CD4-positive, alpha-beta memory T cell (primary cell): ENCODE measurements around the gene CCDC197. TPM values are rescaled to one million over a fixed set of nuclear protein-coding genes. Genes with fewer than 3 reads are reported as not detected.
A peak's percentile ranks its signal among the peaks of the same experiment; 100 is the strongest.

Experiments used
- CTCF ChIA-PET: fragments of 350-600 bp; sonication (Branson Sonifier 250); formaldehyde crosslinking; loops from one replicate; lab custom pipeline; 2021; ENCODE audit warnings: inconsistent platforms; ENCODE audit not compliant: partially characterized antibody; lab: Charles Lee
- POLR2A ChIA-PET: fragments of 350-600 bp; sonication (Branson Sonifier 250); formaldehyde crosslinking; loops from one replicate; lab custom pipeline; 2021; ENCODE audit not compliant: partially characterized antibody; lab: Charles Lee
- DNase-seq, 5 donors: peaks; one replicate each; pipeline versions ENCODE4 v3.0.0 to v3.0.0-alpha.2; 2020 to 2022; ENCODE audit warnings: mixed read lengths in 1 of 5
- H3K27ac ChIP-seq: one replicate; pipeline ENCODE4 v1.7.0; 2013; ENCODE audit warnings: low read depth, low read length
- H3K27me3 ChIP-seq: 2 replicates; pipeline ENCODE4 v1.7.0; 2013; ENCODE audit warnings: mild to moderate bottlenecking, low read length, moderate library complexity; ENCODE audit not compliant: insufficient read depth
- H3K36me3 ChIP-seq: 2 replicates; pipeline ENCODE4 v1.7.0; 2013; ENCODE audit warnings: mild to moderate bottlenecking, low read length, moderate library complexity; ENCODE audit not compliant: insufficient read depth
- H3K4me1 ChIP-seq: 2 replicates; pipeline ENCODE4 v1.7.0; 2013; ENCODE audit warnings: mild to moderate bottlenecking, low read length, moderate library complexity; ENCODE audit not compliant: insufficient read depth
- H3K4me3 ChIP-seq, 2 donors: one replicate each; pipeline ENCODE4 v1.7.0; 2013; ENCODE audit warnings: low read length in 2 of 2, mild to moderate bottlenecking in 1 of 2
- H3K9me3 ChIP-seq, 2 donors: one replicate each; pipeline ENCODE4 v1.7.0; 2013; ENCODE audit warnings: low read length in 2 of 2, control low read depth in 1 of 2; ENCODE audit not compliant: control insufficient read depth in 1 of 2
- H3K27ac Mint-ChIP-seq, 7 donors: one replicate each; pipeline ENCODE4 v1.8.0; 2020 to 2021; ENCODE audit warnings: mixed read lengths in 7 of 7, mild to moderate bottlenecking in 6 of 7, inconsistent platforms in 3 of 7, moderate library complexity in 3 of 7
- H3K27me3 Mint-ChIP-seq, 2 donors: one replicate each; pipeline ENCODE4 v1.8.0; 2020 to 2021; ENCODE audit warnings: mixed read lengths in 2 of 2
- H3K36me3 Mint-ChIP-seq, 2 donors: one replicate each; pipeline ENCODE4 v1.8.0; 2020 to 2021; ENCODE audit warnings: mixed read lengths in 2 of 2, inconsistent platforms in 1 of 2, mild to moderate bottlenecking in 1 of 2
- H3K4me1 Mint-ChIP-seq, 4 donors: one replicate each; pipeline ENCODE4 v1.8.0; 2020 to 2021; ENCODE audit warnings: mixed read lengths in 4 of 4, mild to moderate bottlenecking in 1 of 4
- H3K4me3 Mint-ChIP-seq, 8 donors: one replicate each; pipeline ENCODE4 v1.8.0; 2020 to 2021; ENCODE audit warnings: mixed read lengths in 8 of 8, mild to moderate bottlenecking in 7 of 8, moderate library complexity in 6 of 8, inconsistent platforms in 3 of 8
- H3K9me3 Mint-ChIP-seq, 8 donors: one replicate each; pipeline ENCODE4 v1.8.0; 2020 to 2021; ENCODE audit warnings: mixed read lengths in 8 of 8, mild to moderate bottlenecking in 5 of 8, inconsistent platforms in 3 of 8, moderate library complexity in 1 of 8
- intact Hi-C: fragments of 100-400 bp; cut with micrococcal nuclease; formaldehyde crosslinking; loops from one replicate; pipeline ENCODE4 v1.15.1; 2023
- polyA plus RNA-seq, 2 donors: library from polyadenylated mRNA; unstranded; fragments of 300-500 nt; fragmentation: Illumina TruSeq; gene quantifications; one replicate each; pipeline ENCODE4 v1.2.3, GENCODE V29; 2021
- total RNA-seq, 2 experiments: library from RNA; stranded (reverse); gene quantifications; one replicate each; pipeline ENCODE4 v1.2.3, GENCODE V29; 2021

Gene CCDC197
- total and polyA plus RNA-seq, 4 experiments from 2014 or later = not detected

GRCh38 chr14:93996130-93996695 lies 888 bp upstream of the CCDC197 start:
- H3K27ac Mint-ChIP-seq = peak overlapping the region in 1 of 7 donors; percentile 53
- H3K4me1 Mint-ChIP-seq = peaks cover 0 to 2% (median 0%) of the 10 kb centered on the region in 4 donors
- no peaks in the 10 kb centered on the region for H3K36me3 ChIP-seq
- H3K4me3 Mint-ChIP-seq = no peak overlapping the region
- no peaks in the 10 kb centered on the region for H3K36me3 Mint-ChIP-seq
- H3K27me3 Mint-ChIP-seq = no peaks in the 10 kb centered on the region
- intact Hi-C loops = no loop called here
- H3K4me1 ChIP-seq = peaks cover under 1% of the 10 kb centered on the region
- no peak for DNase-seq
- no peak overlapping the region for H3K27ac ChIP-seq
- H3K9me3 Mint-ChIP-seq = peaks cover 0 to 2% (median 0%) of the 10 kb centered on the region in 8 donors
- H3K9me3 ChIP-seq = no peaks in the 10 kb centered on the region
- POLR2A ChIA-PET = interaction anchor here (0.9 kb wide), 1 partner anchor 57 kb away, joined by 3 read pairs; no protein-coding TSS in a partner anchor
- no peak overlapping the region for H3K4me3 ChIP-seq
- CTCF ChIA-PET = interaction anchor here (7.0 to 16.6 kb wide), 2 partner anchors 25 to 57 kb away, joined by 114 to 447 read pairs; no protein-coding TSS in a partner anchor
- H3K27me3 ChIP-seq = no peaks in the 10 kb centered on the region

- H3K9me3 Mint-ChIP-seq = no peaks in the 10 kb centered on the region
- peaks cover 6 to 8% (median 7%) of the 10 kb centered on the region in 4 donors for H3K4me1 Mint-ChIP-seq
- DNase-seq = no peak
- Histone ChIP-seq H3K9me3 (no peaks in the 10 kb centered on the region), H3K36me3 (no peaks in the 10 kb centered on the region), H3K4me1 (peaks cover 8% of the 10 kb centered on the region), H3K27ac (no peak overlapping the region), H3K4me3 (no peak overlapping the region), H3K27me3 (no peaks in the 10 kb centered on the region)
- H3K27ac Mint-ChIP-seq = no peak overlapping the region
- POLR2A ChIA-PET = interaction anchor here (0.8 to 7.2 kb wide), 8 partner anchors 20 to 59 kb away, joined by 3 to 51 read pairs (median 4); no protein-coding TSS in a partner anchor
- no peaks in the 10 kb centered on the region for H3K36me3 Mint-ChIP-seq
- CTCF ChIA-PET = interaction anchor here (0.7 to 16.6 kb wide), 11 partner anchors 15 to 182 kb away, joined by 3 to 447 read pairs (median 4); partner anchors contain the start of gene ASB2
- no peak overlapping the region for H3K4me3 Mint-ChIP-seq
- intact Hi-C loops = no loop called here
- H3K27me3 Mint-ChIP-seq = peaks cover 0 to 2% of the 10 kb centered on the region in 2 donors
Observed at GRCh38 chr14:93997916-93998870, 1.1 kb downstream of the CCDC197 start.

- no peak overlapping the region for H3K4me3 ChIP-seq
Observed at GRCh38 chr14:93998871-93999403, 1.8 kb downstream of the CCDC197 start.

GRCh38 chr14:93999573-93999972 lies 2.5 kb downstream of the CCDC197 start:
- no peaks in the 10 kb centered on the region for H3K27me3 ChIP-seq
- no peaks in the 10 kb centered on the region for H3K9me3 ChIP-seq
- H3K4me3 ChIP-seq = no peak overlapping the region
- POLR2A ChIA-PET = interaction anchor here (0.7 to 7.2 kb wide), 8 partner anchors 8 to 60 kb away, joined by 3 to 51 read pairs (median 4); partner anchors contain the start of gene ASB2
- intact Hi-C loops = no loop called here
- Mint-ChIP-seq H3K27me3 (peaks cover 0 to 2% of the 10 kb centered on the region in 2 donors), H3K4me1 (peaks cover 6 to 9% (median 8%) of the 10 kb centered on the region in 4 donors), H3K9me3 (no peaks in the 10 kb centered on the region), H3K27ac (no peak overlapping the region), H3K36me3 (no peaks in the 10 kb centered on the region), H3K4me3 (no peak overlapping the region)
- H3K4me1 ChIP-seq = peaks cover 8% of the 10 kb centered on the region
- CTCF ChIA-PET = interaction anchor here (0.6 to 16.6 kb wide), 13 partner anchors 8 to 181 kb away, joined by 3 to 447 read pairs (median 6); partner anchors contain the start of gene ASB2
- no peak for DNase-seq
- H3K36me3 ChIP-seq = no peaks in the 10 kb centered on the region
- H3K27ac ChIP-seq = no peak overlapping the region

More at GRCh38 chr14:93998871-93999403, 1.8 kb downstream of the CCDC197 start:
- no peaks in the 10 kb centered on the region for H3K36me3 ChIP-seq
- ChIA-PET POLR2A (interaction anchor here (0.8 to 7.2 kb wide), 4 partner anchors 21 to 59 kb away, joined by 3 to 51 read pairs (median 7); no protein-coding TSS in a partner anchor), CTCF (interaction anchor here (1.3 to 16.6 kb wide), 8 partner anchors 16 to 182 kb away, joined by 4 to 447 read pairs (median 8); no protein-coding TSS in a partner anchor)
- no peak for DNase-seq
- peaks cover 8% of the 10 kb centered on the region for H3K4me1 ChIP-seq
- H3K27me3 Mint-ChIP-seq = peaks cover 0 to 2% of the 10 kb centered on the region in 2 donors
- no peak overlapping the region for H3K27ac Mint-ChIP-seq
- H3K36me3 Mint-ChIP-seq = no peaks in the 10 kb centered on the region
- intact Hi-C loops = no loop called here
- H3K4me3 Mint-ChIP-seq = no peak overlapping the region
- no peak overlapping the region for H3K27ac ChIP-seq
- H3K27me3 ChIP-seq = no peaks in the 10 kb centered on the region
- no peaks in the 10 kb centered on the region for H3K9me3 Mint-ChIP-seq
- H3K4me1 Mint-ChIP-seq = peaks cover 6 to 9% (median 8%) of the 10 kb centered on the region in 4 donors
- no peaks in the 10 kb centered on the region for H3K9me3 ChIP-seq

GRCh38 chr14:94000267-94000666 lies 3.2 kb downstream of the CCDC197 start:
- Histone ChIP-seq H3K4me3 (no peak overlapping the region), H3K9me3 (no peaks in the 10 kb centered on the region), H3K27me3 (no peaks in the 10 kb centered on the region), H3K27ac (no peak overlapping the region), H3K4me1 (peaks cover 8% of the 10 kb centered on the region), H3K36me3 (no peaks in the 10 kb centered on the region)
- peaks cover 8 to 13% (median 11%) of the 10 kb centered on the region in 4 donors for H3K4me1 Mint-ChIP-seq
- DNase-seq = no peak
- no peaks in the 10 kb centered on the region for H3K36me3 Mint-ChIP-seq
- H3K9me3 Mint-ChIP-seq = no peaks in the 10 kb centered on the region
- no peak overlapping the region for H3K4me3 Mint-ChIP-seq
- intact Hi-C loops = loop anchor here (2.0 kb wide), 1 partner anchor 21 kb away; no protein-coding TSS in a partner anchor
- CTCF ChIA-PET = interaction anchor here (0.6 to 16.6 kb wide), 15 partner anchors 9 to 180 kb away, joined by 3 to 447 read pairs (median 6); partner anchors contain the start of gene ASB2
- H3K27ac Mint-ChIP-seq = peak overlapping the region in 1 of 7 donors; percentile 29
- POLR2A ChIA-PET = interaction anchor here (0.8 to 7.2 kb wide), 8 partner anchors 9 to 61 kb away, joined by 3 to 51 read pairs (median 4); no protein-coding TSS in a partner anchor
- H3K27me3 Mint-ChIP-seq = peaks cover 0 to 2% of the 10 kb centered on the region in 2 donors

GRCh38 chr14:94001016-94001415 lies 3.9 kb downstream of the CCDC197 start:
- Histone ChIP-seq H3K4me1 (peaks cover 8% of the 10 kb centered on the region), H3K4me3 (no peak overlapping the region), H3K9me3 (no peaks in the 10 kb centered on the region), H3K36me3 (no peaks in the 10 kb centered on the region), H3K27ac (no peak overlapping the region), H3K27me3 (no peaks in the 10 kb centered on the region)
- Mint-ChIP-seq H3K4me3 (no peak overlapping the region), H3K36me3 (no peaks in the 10 kb centered on the region), H3K4me1 (peaks cover 8 to 18% (median 11%) of the 10 kb centered on the region in 4 donors), H3K27ac (no peak overlapping the region), H3K9me3 (no peaks in the 10 kb centered on the region), H3K27me3 (peaks cover 0 to 2% of the 10 kb centered on the region in 2 donors)
- no peak for DNase-seq
- ChIA-PET CTCF (interaction anchor here (0.9 to 16.6 kb wide), 15 partner anchors 9 to 180 kb away, joined by 3 to 447 read pairs (median 6); partner anchors contain the start of gene ASB2), POLR2A (interaction anchor here (0.9 to 7.2 kb wide), 7 partner anchors 22 to 62 kb away, joined by 3 to 51 read pairs (median 6); no protein-coding TSS in a partner anchor)
- intact Hi-C loops = loop anchor here (1.0 to 2.0 kb wide), 2 partner anchors 22 to 31 kb away; no protein-coding TSS in a partner anchor
